ENCODE results near the gene GAPVD1.

The GAPVD1 gene

GRCh38 chr9:125400725-125401716 is 139.4 kb downstream of the GAPVD1 start:
- TF ChIP-seq CTCF (IDR thresholded peaks at IDR 0.05) = no peak
- Histone ChIP-seq H3K4me3 (ENCODE audit: low read depth in 1 of 2, low read length in 1 of 2) (no peak overlapping the region), H3K27ac (no peak overlapping the region)

GRCh38 chr9:125404733-125405132 is 143.1 kb downstream of the GAPVD1 start:
- Histone ChIP-seq H3K9me3 (no peaks in the 10 kb centered on the region), H3K4me3 (ENCODE audit: low read depth in 1 of 2, low read length in 1 of 2) (no peak overlapping the region), H3K27me3 (peaks cover 33% of the 10 kb centered on the region), H3K27ac (no peak overlapping the region), H3K4me1 (ENCODE audit: control insufficient read depth in 1 of 2, insufficient read depth in 1 of 2, low read depth in 1 of 2, low read length in 1 of 2) (peaks cover 9 to 13% of the 10 kb centered on the region in 2 experiments), H3K36me3 (no peaks in the 10 kb centered on the region)
- TF ChIP-seq CTCF (IDR thresholded peaks at IDR 0.05) = no peak

More at GRCh38 chr9:125400725-125401716, 139.4 kb downstream of the GAPVD1 start:
- Histone ChIP-seq H3K27me3 (no peaks in the 10 kb centered on the region), H3K36me3 (no peaks in the 10 kb centered on the region), H3K4me1 (ENCODE audit: control insufficient read depth in 1 of 2, insufficient read depth in 1 of 2, low read depth in 1 of 2, low read length in 1 of 2) (no peaks in the 10 kb centered on the region), H3K9me3 (no peaks in the 10 kb centered on the region)

- H3K9me3 ChIP-seq = no peaks in the 10 kb centered on the region
- peaks cover 9 to 13% of the 10 kb centered on the region in 2 experiments for H3K4me1 ChIP-seq (ENCODE audit: control insufficient read depth in 1 of 2, insufficient read depth in 1 of 2, low read depth in 1 of 2, low read length in 1 of 2)
- H3K36me3 ChIP-seq = no peaks in the 10 kb centered on the region
- H3K27ac ChIP-seq = no peak overlapping the region
- TF ChIP-seq CTCF (IDR thresholded peaks at IDR 0.05) = no peak
- no peak overlapping the region for H3K4me3 ChIP-seq (ENCODE audit: low read depth in 1 of 2, low read length in 1 of 2)
- H3K27me3 ChIP-seq = peaks cover 48% of the 10 kb centered on the region
Measured at GRCh38 chr9:125405938-125406809, 144.5 kb downstream of the GAPVD1 start.

GRCh38 chr9:125406810-125407087 is 145.1 kb downstream of the GAPVD1 start:
- H3K9me3 ChIP-seq = no peaks in the 10 kb centered on the region
- no peak for TF ChIP-seq CTCF (IDR thresholded peaks at IDR 0.05)
- H3K27me3 ChIP-seq = peaks cover 52% of the 10 kb centered on the region
- H3K4me3 ChIP-seq (ENCODE audit: low read depth in 1 of 2, low read length in 1 of 2) = no peak overlapping the region
- no peaks in the 10 kb centered on the region for H3K36me3 ChIP-seq
- H3K27ac ChIP-seq = no peak overlapping the region
- H3K4me1 ChIP-seq (ENCODE audit: control insufficient read depth in 1 of 2, insufficient read depth in 1 of 2, low read depth in 1 of 2, low read length in 1 of 2) = peaks cover 9 to 13% of the 10 kb centered on the region in 2 experiments

- H3K27ac ChIP-seq = no peak overlapping the region
- H3K27me3 ChIP-seq = peaks cover 52% of the 10 kb centered on the region
Measured at GRCh38 chr9:125407432-125407973, 145.9 kb downstream of the GAPVD1 start.

More at GRCh38 chr9:125407432-125407973, 145.9 kb downstream of the GAPVD1 start:
- H3K36me3 ChIP-seq = no peaks in the 10 kb centered on the region
- no peaks in the 10 kb centered on the region for H3K9me3 ChIP-seq
- no peak for TF ChIP-seq CTCF (IDR thresholded peaks at IDR 0.05)
- H3K4me1 ChIP-seq (ENCODE audit: control insufficient read depth in 1 of 2, insufficient read depth in 1 of 2, low read depth in 1 of 2, low read length in 1 of 2) = peaks cover 9 to 13% of the 10 kb centered on the region in 2 experiments
- peak overlapping the region; percentile 57 to 62 for H3K4me3 ChIP-seq (ENCODE audit: low read depth in 1 of 2, low read length in 1 of 2)

Data from neutrophil (primary cell).